ENCODE results near the gene STXBP4. TPM values are rescaled to one million over a fixed set of nuclear protein-coding genes. Genes with fewer than 3 reads are reported as not detected.

The STXBP4 gene
- total RNA-seq, 1 experiment from 2014 or later: 12.0 TPM

GRCh38 chr17:55155856-55156560, 187.4 kb downstream of the STXBP4 start:
- H3K4me3 ChIP-seq: no peak overlapping the region
- intact Hi-C loops (cut with micrococcal nuclease; ENCODE audit: unreplicated experiment): no loop called here
- H3F3A ChIP-seq (ENCODE audit: insufficient read depth, low read depth): no peaks in the 10 kb centered on the region
- no peaks in the 10 kb centered on the region for H3K9me3 ChIP-seq (ENCODE audit: insufficient read depth, low read depth)
- no peak overlapping the region for H3K4me2 ChIP-seq
- BruUV-seq (replicated peaks): no TSS peak
- H3K4me1 ChIP-seq (replicated peaks; ENCODE audit: insufficient read depth): no peaks in the 10 kb centered on the region
- H3K9me2 ChIP-seq (ENCODE audit: insufficient read depth): 0 out of 2 replicates have a peak, but pooled peaks cover 4% of the 10 kb centered on the region
- H3K79me2 ChIP-seq (ENCODE audit: low read depth): no peaks in the 10 kb centered on the region
- no peak overlapping the region for H3K27ac ChIP-seq
- no peak for DNase-seq
- H3K36me3 ChIP-seq (ENCODE audit: low read depth): no peaks in the 10 kb centered on the region
- no peak overlapping the region for H2AFZ ChIP-seq
- no peaks in the 10 kb centered on the region for H3K27me3 ChIP-seq (ENCODE audit: insufficient read depth, low read depth)
- TF ChIP-seq CTCF (conservative IDR thresholded peaks at IDR 0.05): no peak
- TF ChIP-seq EZH2 (IDR thresholded peaks at IDR 0.05; ENCODE audit: low read depth): no peak
- no peaks in the 10 kb centered on the region for H4K20me1 ChIP-seq (ENCODE audit: insufficient read depth)
- POLR2A ChIA-PET (ENCODE audit: unreplicated experiment): no interaction called here
- CTCF ChIA-PET: interaction anchor here (0.6 kb wide), 1 partner anchor 8 kb away, joined by 5 read pairs; no protein-coding TSS in a partner anchor

DNA sequence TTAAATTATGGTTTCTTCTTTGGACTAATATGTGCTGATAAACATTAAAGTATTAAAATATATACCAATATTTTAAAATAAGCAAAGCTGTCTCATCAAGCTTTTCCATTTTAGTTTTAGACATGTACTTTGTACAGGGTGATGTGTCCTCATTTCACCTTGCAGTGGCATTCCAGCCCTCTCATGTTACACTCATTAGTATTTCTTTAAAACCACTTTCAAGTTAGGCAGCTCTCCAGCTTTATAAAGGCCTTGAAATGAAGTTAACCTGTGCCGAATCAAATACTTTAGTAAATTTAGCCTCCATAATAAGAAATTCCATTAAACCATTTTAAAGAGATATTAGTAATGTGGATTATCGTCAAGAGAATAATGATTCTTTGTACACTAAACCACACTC, 188.6 kb downstream of the STXBP4 start:
- H3K4me1 ChIP-seq (replicated peaks; ENCODE audit: insufficient read depth): peaks cover 4% of the 10 kb centered on the region; the same call in 1 of the 2 replicates
- H3K4me3 ChIP-seq: no peak overlapping the region
- 0 out of 2 replicates have a peak, but pooled peaks cover 6% of the 10 kb centered on the region for H3F3A ChIP-seq (ENCODE audit: insufficient read depth, low read depth)
- POLR2A ChIA-PET (ENCODE audit: unreplicated experiment): interaction anchor here (0.6 kb wide), 1 partner anchor 97 kb away, joined by 4 read pairs; no protein-coding TSS in a partner anchor
- intact Hi-C loops (cut with micrococcal nuclease; ENCODE audit: unreplicated experiment): no loop called here
- H3K9me2 ChIP-seq (ENCODE audit: insufficient read depth): 0 out of 2 replicates have a peak, but pooled peaks cover 4% of the 10 kb centered on the region
- no peak overlapping the region for H3K4me2 ChIP-seq
- no peaks in the 10 kb centered on the region for H4K20me1 ChIP-seq (ENCODE audit: insufficient read depth)
- H3K27ac ChIP-seq: no peak overlapping the region
- no peaks in the 10 kb centered on the region for H3K9me3 ChIP-seq (ENCODE audit: insufficient read depth, low read depth)
- no peaks in the 10 kb centered on the region for H3K79me2 ChIP-seq (ENCODE audit: low read depth)
- H3K36me3 ChIP-seq (ENCODE audit: low read depth): no peaks in the 10 kb centered on the region
- DNase-seq: no peak
- no peaks in the 10 kb centered on the region for H3K27me3 ChIP-seq (ENCODE audit: insufficient read depth, low read depth)
- CTCF ChIA-PET: no interaction called here
- BruUV-seq (replicated peaks): no TSS peak
- TF ChIP-seq EZH2 (IDR thresholded peaks at IDR 0.05; ENCODE audit: low read depth) (no peak), CTCF (conservative IDR thresholded peaks at IDR 0.05) (no peak)
- no peak overlapping the region for H2AFZ ChIP-seq

DNA sequence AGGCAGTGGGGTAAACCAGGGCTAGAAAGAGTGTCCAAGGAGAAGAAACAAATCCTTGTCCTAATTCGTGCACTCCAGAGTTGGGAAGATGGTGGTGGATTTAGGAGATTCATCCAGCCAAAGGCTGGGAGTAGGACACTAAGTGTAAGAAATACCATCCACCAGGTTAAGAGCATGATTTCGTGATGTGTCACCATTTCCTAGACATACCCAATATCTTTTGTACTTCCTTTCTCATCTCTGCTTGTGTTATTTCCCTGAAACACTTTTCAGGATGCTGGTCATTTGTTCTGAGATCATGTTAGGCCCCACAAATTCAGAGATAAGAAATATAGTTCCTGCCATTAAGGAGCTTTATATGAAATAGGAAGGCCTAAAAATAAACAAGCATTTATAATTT, 189.9 kb downstream of the STXBP4 start:
- H3K4me2 ChIP-seq: no peak overlapping the region
- intact Hi-C loops (cut with micrococcal nuclease; ENCODE audit: unreplicated experiment): no loop called here
- POLR2A ChIA-PET (ENCODE audit: unreplicated experiment): no interaction called here

More for the DNA sequence above, 189.9 kb downstream of the STXBP4 start:
- CTCF ChIA-PET: no interaction called here
- Histone ChIP-seq H3K4me1 (replicated peaks; ENCODE audit: insufficient read depth) (peaks cover 12% of the 10 kb centered on the region; the same call in 1 of the 2 replicates), H3K4me3 (no peak overlapping the region), H3K27me3 (ENCODE audit: insufficient read depth, low read depth) (no peaks in the 10 kb centered on the region), H3K79me2 (ENCODE audit: low read depth) (no peaks in the 10 kb centered on the region), H3K27ac (no peak overlapping the region), H3K9me3 (ENCODE audit: insufficient read depth, low read depth) (no peaks in the 10 kb centered on the region), H3K9me2 (ENCODE audit: insufficient read depth) (0 out of 2 replicates have a peak, but pooled peaks cover 4% of the 10 kb centered on the region), H2AFZ (no peak overlapping the region), H3K36me3 (ENCODE audit: low read depth) (no peaks in the 10 kb centered on the region), H3F3A (ENCODE audit: insufficient read depth, low read depth) (0 out of 2 replicates have a peak, but pooled peaks cover 9% of the 10 kb centered on the region), H4K20me1 (ENCODE audit: insufficient read depth) (no peaks in the 10 kb centered on the region)
- no peak for DNase-seq
- no peak for TF ChIP-seq CTCF (conservative IDR thresholded peaks at IDR 0.05)
- no peak for TF ChIP-seq EZH2 (IDR thresholded peaks at IDR 0.05; ENCODE audit: low read depth)
- no TSS peak for BruUV-seq (replicated peaks)
